A549 (cell line): ENCODE data around the gene ADPRHL1. TPM values are rescaled to one million over a fixed set of nuclear protein-coding genes. Genes with fewer than 3 reads are reported as not detected.
A peak's percentile ranks its signal among the peaks of the same experiment; 100 is the strongest.

Source experiments
- ATAC-seq, 2 experiments: fragments of 200-7000 bp in 1 of 2; fragments of >200 bp in 1 of 2; cut with Nextera tagmentation in 1 of 2; cut with Tn5 transposase in 1 of 2; 3 replicates each; pipeline versions ENCODE4 v1.8.0 to v1.9.1; 2018 to 2020; ENCODE audit warnings: mild to moderate bottlenecking in 1 of 2, moderate library complexity in 1 of 2
- CTCF ChIA-PET: fragments of 300-600 bp; sonication (Branson Sonifier 250); formaldehyde crosslinking; extraction: SDS; loops from one replicate; lab custom pipeline; 2021; ENCODE audit warnings: antibody characterized with exemption, inconsistent platforms; lab: Yijun Ruan, JAX
- POLR2A ChIA-PET: fragments of 350-600 bp; formaldehyde crosslinking; extraction: SDS; loops from one replicate; lab custom pipeline; 2021; ENCODE audit warnings: antibody characterized with exemption, inconsistent platforms; lab: Yijun Ruan, JAX
- DNase-seq, 2 experiments: peaks; one replicate each; pipeline versions ENCODE4 v3.0.0 to v3.0.0-alpha.2; 2011 to 2016; ENCODE audit warnings: low read depth in 1 of 2, low spot score in 1 of 2
- FAIRE-seq: peaks from 2 replicates; lab custom pipeline; 2011; peaks lifted over from hg19 to GRCh38; lab: Jason Lieb, UNC
- H3K27ac ChIP-seq, 2 experiments: fragments of >200 bp; sonication (Bioruptor Twin); formaldehyde crosslinking; 3 replicates each; pipeline ENCODE4 v1.5.1; 2016 to 2017
- H3K4me1 ChIP-seq: fragments of >200 bp; sonication (Bioruptor Twin); formaldehyde crosslinking; 3 replicates; pipeline ENCODE4 v1.6.1; 2016
- H3K4me2 ChIP-seq: fragments of >200 bp; sonication (Bioruptor Twin); formaldehyde crosslinking; 3 replicates; pipeline ENCODE4 v1.6.1; 2016
- H3K4me3 ChIP-seq: fragments of >200 bp; sonication (Bioruptor Twin); formaldehyde crosslinking; 3 replicates; pipeline ENCODE4 v1.5.1; 2016
- H3K9me3 ChIP-seq: fragments of >200 bp; sonication (Bioruptor Twin); formaldehyde crosslinking; 3 replicates; pipeline ENCODE4 v1.6.1; 2016
- BHLHE40 ChIP-seq: IDR thresholded peaks from 2 replicates; pipeline ENCODE4 v1.6.1; 2012; ENCODE audit warnings: low read depth, low read length, inconsistent platforms
- CBX8 ChIP-seq: fragments of 200-600 bp; sonication (generic); IDR thresholded peaks from 2 replicates; pipeline ENCODE4 v1.6.1; 2016
- CEBPB ChIP-seq, 2 experiments: fragments of >200 bp in 1 of 2; sonication (Bioruptor Twin) in 1 of 2; formaldehyde crosslinking in 1 of 2; IDR thresholded peaks; 2 replicates each; pipeline ENCODE4 v1.6.1; 2012 to 2016
- EHF ChIP-seq: fragments of 250-450 bp; sonication (Bioruptor Pico); IDR thresholded peaks from 2 replicates; pipeline ENCODE4 v1.5.0; 2020; ENCODE audit warnings: mild to moderate bottlenecking
- FOSL2 ChIP-seq, 2 experiments: fragments of 450-650 bp in 1 of 2; fragments of >200 bp in 1 of 2; sonication (Bioruptor Twin) in 1 of 2; formaldehyde crosslinking; IDR thresholded peaks; 2 replicates each; pipeline versions ENCODE4 v1.5.0 to v1.6.1; 2016 to 2020; ENCODE audit warnings: mild to moderate bottlenecking in 1 of 2, moderate library complexity in 1 of 2
- HEYL ChIP-seq: fragments of 250-450 bp; sonication (Bioruptor Pico); IDR thresholded peaks from 2 replicates; pipeline ENCODE4 v1.8.0; 2021; ENCODE audit warnings: mild to moderate bottlenecking, moderate library complexity
- HOXA7 ChIP-seq: fragments of 250-450 bp; sonication (Bioruptor Pico); IDR thresholded peaks from 2 replicates; pipeline ENCODE4 v1.5.0; 2020; ENCODE audit warnings: mild to moderate bottlenecking, moderate library complexity
- HOXB5 ChIP-seq: fragments of 250-450 bp; sonication (Bioruptor Pico); IDR thresholded peaks from 2 replicates; pipeline ENCODE4 v1.5.0; 2020; ENCODE audit warnings: mild to moderate bottlenecking, moderate library complexity
- JUN ChIP-seq, 2 experiments: fragments of >200 bp; sonication (Bioruptor Twin); formaldehyde crosslinking; IDR thresholded peaks; 2 replicates in 1 of 2; 3 replicates in 1 of 2; pipeline ENCODE4 v1.6.1; 2016 to 2017
- KDM1A ChIP-seq: fragments of 200-600 bp; sonication (generic); IDR thresholded peaks from 2 replicates; pipeline ENCODE4 v1.6.1; 2016; ENCODE audit warnings: low read depth, mild to moderate bottlenecking
- MAZ ChIP-seq: fragments of 150-350 bp; IDR thresholded peaks from 2 replicates; pipeline ENCODE4 v1.6.1; 2014; ENCODE audit warnings: antibody characterized with exemption, low read depth, low read length, borderline replicate concordance
- PHF8 ChIP-seq: fragments of 200-600 bp; sonication (generic); IDR thresholded peaks from 2 replicates; pipeline ENCODE4 v1.6.1; 2016; ENCODE audit warnings: low read depth, mild to moderate bottlenecking, antibody characterized with exemption, moderate library complexity, borderline replicate concordance
- POLR2A ChIP-seq: IDR thresholded peaks from 2 replicates; pipeline ENCODE4 v1.6.1; 2012; ENCODE audit warnings: mild to moderate bottlenecking, low read length
- POLR2AphosphoS2 ChIP-seq: conservative IDR thresholded peaks from 2 replicates; pipeline ENCODE4 v1.6.1; 2012; ENCODE audit warnings: low read length, improper control_type of control experiment, inconsistent platforms
- RAD21 ChIP-seq, 2 experiments: fragments of >200 bp in 1 of 2; sonication (Bioruptor Twin) in 1 of 2; formaldehyde crosslinking in 1 of 2; IDR thresholded peaks in 1 of 2; conservative IDR thresholded peaks in 1 of 2; 2 replicates in 1 of 2; 3 replicates in 1 of 2; pipeline ENCODE4 v1.6.1; 2012 to 2018; ENCODE audit warnings: inconsistent platforms in 1 of 2
- RFX5 ChIP-seq: fragments of 450-650 bp; IDR thresholded peaks from 2 replicates; pipeline ENCODE4 v1.7.1; 2014; ENCODE audit warnings: antibody characterized with exemption, mild to moderate bottlenecking, moderate library complexity
- ZFP36 ChIP-seq: fragments of 450-650 bp; IDR thresholded peaks from 2 replicates; pipeline ENCODE4 v1.6.1; 2014; ENCODE audit warnings: borderline replicate concordance; ENCODE audit not compliant: partially characterized antibody
- WGBS: methylation state at CpG from one replicate; pipeline ENCODE4 v1.1.6; 2017; ENCODE audit errors: missing lambda C conversion rate; 5-methylcytosine and 5-hydroxymethylcytosine counted together
- polyA plus RNA-seq, 4 experiments: library from polyadenylated mRNA; depleted of rRNA in 3 of 4; stranded (reverse); fragments of >200 nt; fragmentation: RNase III in 1 of 4; extraction: RNeasy Plus Mini Kit Qiagen cat#74134 plus additional on column Dnase treatment in 1 of 4; gene quantifications; 2 replicates in 3 of 4; 3 replicates in 1 of 4; pipeline ENCODE4 v1.2.3, GENCODE V29; 2011 to 2017
- TF ChIP-seq, protein P1 (sequence below): fragments of >200 bp; sonication (Bioruptor Twin); formaldehyde crosslinking; IDR thresholded peaks from 3 replicates; pipeline ENCODE4 v1.6.1; 2016
- TF ChIP-seq, protein P2 (sequence below): IDR thresholded peaks from 2 replicates; pipeline ENCODE4 v1.6.1; 2012
- TF ChIP-seq, protein P3 (sequence below): fragments of 200-600 bp; sonication (generic); IDR thresholded peaks from 2 replicates; pipeline ENCODE4 v1.6.1; 2016; ENCODE audit warnings: antibody characterized with exemption, mild to moderate bottlenecking, moderate library complexity
- TF ChIP-seq, protein P4 (sequence below): fragments of >200 bp; sonication (Bioruptor Twin); formaldehyde crosslinking; IDR thresholded peaks from 3 replicates; pipeline ENCODE4 v1.5.1; 2016

Gene ADPRHL1
- polyA plus RNA-seq, 2 of the 4 experiments (the other 2 are of a cell fraction), result 11.0 to 11.4 TPM

DNA sequence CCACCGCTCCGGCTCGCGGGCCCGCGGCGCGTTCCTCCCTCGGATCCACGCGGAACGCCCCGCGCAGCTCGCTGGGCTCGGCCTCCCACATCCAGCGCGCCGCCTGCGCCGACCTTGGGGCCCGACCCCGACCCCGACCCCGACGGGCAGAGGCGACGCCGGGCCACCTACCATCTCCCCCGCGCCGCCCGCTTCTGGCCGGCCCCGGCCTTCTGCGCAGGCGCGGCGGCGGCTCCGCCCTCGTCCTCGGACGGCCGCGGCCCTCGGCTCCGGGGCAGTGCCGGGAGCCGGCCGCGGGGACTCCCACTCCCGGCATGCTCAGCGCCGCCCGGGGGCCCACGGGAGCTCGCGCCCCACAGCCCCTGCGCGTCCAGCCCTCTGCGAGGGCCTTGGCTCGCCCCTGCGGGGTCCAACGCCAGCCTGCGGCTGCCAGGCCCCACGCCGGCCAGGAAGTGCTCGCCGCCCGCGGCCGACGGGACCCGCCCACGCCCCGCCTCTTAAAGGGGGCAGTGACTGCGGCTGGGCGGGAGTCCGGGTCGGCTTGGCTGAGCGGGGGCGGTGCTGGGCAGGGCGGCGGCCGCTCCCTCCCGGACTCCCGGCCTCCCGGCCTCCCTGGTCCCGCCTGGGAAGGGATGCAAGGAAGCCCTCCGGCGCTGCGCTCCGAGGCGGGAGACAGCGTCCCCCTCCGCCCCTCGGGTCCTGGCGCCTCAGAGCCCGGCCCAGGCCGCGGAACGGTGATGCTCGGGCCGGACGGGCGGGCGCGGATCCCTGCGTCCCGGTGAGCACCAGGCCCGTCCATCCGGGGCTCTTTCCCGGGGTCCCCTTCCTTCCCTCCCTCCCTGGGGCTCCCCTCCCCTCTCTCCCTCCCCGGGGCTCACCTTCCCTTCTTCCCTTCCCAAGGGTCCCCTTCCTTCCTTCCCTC, 37.5 kb upstream of the ADPRHL1 start, which contains the start of gene DCUN1D2:
DCUN1D2 (minus strand) TSS at position 216 of the 922 bp plus-strand sequence; CDS start at position 174, 42 bp downstream.
- Histone ChIP-seq H3K4me1 (peaks cover 37% of the 10 kb centered on the region), H3K4me2 (peak within 1 kb of the TSS; percentile 95), H3K9me3 (no peaks in the 10 kb centered on the region), H3K27ac (peak within 1 kb of the TSS; percentile 92 to 98), H3K4me3 (peak within 1 kb of the TSS; percentile 89)
- ChIA-PET POLR2A (interaction anchor here (0.6 to 1.2 kb wide), 3 partner anchors 33 to 59 kb away, joined by 3 to 4 read pairs (median 3); no protein-coding TSS in a partner anchor), CTCF (no interaction called here)
- peak; percentile 76 to 90 for DNase-seq
- peak; percentile 83 to 93 for ATAC-seq
- TF ChIP-seq, protein P1, sequence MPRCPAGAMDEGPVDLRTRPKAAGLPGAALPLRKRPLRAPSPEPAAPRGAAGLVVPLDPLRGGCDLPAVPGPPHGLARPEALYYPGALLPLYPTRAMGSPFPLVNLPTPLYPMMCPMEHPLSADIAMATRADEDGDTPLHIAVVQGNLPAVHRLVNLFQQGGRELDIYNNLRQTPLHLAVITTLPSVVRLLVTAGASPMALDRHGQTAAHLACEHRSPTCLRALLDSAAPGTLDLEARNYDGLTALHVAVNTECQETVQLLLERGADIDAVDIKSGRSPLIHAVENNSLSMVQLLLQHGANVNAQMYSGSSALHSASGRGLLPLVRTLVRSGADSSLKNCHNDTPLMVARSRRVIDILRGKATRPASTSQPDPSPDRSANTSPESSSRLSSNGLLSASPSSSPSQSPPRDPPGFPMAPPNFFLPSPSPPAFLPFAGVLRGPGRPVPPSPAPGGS, result peak; percentile 46; the same call in 1 of the 3 replicates
- TF ChIP-seq ZFP36 (no peak), PHF8 (peak; percentile 65; the same call in 1 of the 2 replicates), JUN (IDR thresholded peaks at IDR 0.05) (peak in 1 of 2 experiments; percentile 77; a peak in 3 of 5 replicates), HOXB5 (0 out of 2 replicates have a peak, but pooled peaks have one; percentile 59), BHLHE40 (no peak), EHF (CRISPR knock-in tag) (0 out of 2 replicates have a peak, but pooled peaks have one; percentile 43), POLR2A (peak; percentile 66)
- TF ChIP-seq, protein P2, sequence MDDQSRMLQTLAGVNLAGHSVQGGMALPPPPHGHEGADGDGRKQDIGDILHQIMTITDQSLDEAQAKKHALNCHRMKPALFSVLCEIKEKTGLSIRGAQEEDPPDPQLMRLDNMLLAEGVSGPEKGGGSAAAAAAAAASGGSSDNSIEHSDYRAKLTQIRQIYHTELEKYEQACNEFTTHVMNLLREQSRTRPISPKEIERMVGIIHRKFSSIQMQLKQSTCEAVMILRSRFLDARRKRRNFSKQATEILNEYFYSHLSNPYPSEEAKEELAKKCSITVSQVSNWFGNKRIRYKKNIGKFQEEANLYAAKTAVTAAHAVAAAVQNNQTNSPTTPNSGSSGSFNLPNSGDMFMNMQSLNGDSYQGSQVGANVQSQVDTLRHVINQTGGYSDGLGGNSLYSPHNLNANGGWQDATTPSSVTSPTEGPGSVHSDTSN, result no peak
- TF ChIP-seq, protein P3, sequence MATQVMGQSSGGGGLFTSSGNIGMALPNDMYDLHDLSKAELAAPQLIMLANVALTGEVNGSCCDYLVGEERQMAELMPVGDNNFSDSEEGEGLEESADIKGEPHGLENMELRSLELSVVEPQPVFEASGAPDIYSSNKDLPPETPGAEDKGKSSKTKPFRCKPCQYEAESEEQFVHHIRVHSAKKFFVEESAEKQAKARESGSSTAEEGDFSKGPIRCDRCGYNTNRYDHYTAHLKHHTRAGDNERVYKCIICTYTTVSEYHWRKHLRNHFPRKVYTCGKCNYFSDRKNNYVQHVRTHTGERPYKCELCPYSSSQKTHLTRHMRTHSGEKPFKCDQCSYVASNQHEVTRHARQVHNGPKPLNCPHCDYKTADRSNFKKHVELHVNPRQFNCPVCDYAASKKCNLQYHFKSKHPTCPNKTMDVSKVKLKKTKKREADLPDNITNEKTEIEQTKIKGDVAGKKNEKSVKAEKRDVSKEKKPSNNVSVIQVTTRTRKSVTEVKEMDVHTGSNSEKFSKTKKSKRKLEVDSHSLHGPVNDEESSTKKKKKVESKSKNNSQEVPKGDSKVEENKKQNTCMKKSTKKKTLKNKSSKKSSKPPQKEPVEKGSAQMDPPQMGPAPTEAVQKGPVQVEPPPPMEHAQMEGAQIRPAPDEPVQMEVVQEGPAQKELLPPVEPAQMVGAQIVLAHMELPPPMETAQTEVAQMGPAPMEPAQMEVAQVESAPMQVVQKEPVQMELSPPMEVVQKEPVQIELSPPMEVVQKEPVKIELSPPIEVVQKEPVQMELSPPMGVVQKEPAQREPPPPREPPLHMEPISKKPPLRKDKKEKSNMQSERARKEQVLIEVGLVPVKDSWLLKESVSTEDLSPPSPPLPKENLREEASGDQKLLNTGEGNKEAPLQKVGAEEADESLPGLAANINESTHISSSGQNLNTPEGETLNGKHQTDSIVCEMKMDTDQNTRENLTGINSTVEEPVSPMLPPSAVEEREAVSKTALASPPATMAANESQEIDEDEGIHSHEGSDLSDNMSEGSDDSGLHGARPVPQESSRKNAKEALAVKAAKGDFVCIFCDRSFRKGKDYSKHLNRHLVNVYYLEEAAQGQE, result no peak
- WGBS, result 0% methylated on average over 11 of the region's 115 CpGs
- FAIRE-seq, result no peak

DNA sequence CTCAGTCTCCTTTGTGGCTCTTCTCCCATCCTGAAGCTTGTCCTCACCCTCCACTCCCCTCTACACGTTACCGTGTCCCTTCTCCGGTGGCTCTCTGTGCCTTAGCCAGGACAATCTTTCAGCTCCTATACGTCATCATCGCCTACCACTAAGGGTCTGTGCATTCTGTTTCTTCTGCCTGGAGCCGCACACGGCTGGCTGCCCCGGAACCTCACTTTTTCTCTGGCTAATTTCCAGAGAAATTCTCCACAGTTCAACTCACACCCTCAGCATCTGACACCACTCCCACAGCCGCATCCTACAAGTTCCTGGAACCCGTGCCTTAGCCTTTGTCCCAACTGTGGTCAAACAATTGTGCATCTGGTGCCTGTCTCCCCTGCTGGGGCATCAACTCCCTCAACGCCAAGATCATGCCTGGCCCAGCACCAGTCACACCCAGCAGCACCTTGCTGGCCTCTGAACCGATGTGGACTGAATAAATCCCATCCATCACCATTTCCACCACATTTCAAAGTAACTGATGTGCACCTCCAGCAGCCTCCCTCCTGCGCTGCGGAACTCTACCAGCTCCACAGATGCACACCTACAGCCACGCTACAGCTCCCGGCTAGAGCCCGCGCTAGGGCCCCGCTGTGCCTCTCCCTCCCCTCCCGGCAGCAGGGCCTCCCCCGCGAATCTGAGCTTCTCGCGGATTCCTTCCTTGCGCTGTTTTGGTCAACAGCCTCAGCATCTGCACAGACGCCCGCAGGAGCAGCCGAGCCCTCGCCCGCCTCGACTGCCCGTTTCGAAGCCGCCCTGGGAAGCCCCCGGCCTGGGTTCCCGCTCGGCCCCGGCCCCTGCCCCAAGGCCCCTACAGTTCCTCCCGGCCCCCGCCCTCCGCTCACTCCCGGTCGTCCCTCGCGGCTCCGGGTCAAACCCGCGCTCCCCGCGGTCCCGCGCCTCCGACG, 36.5 kb upstream of the ADPRHL1 start:
- Histone ChIP-seq H3K4me1 (peaks cover 36% of the 10 kb centered on the region), H3K27ac (peak overlapping the region; percentile 92 to 98), H3K4me3 (peak overlapping the region; percentile 89), H3K4me2 (peak overlapping the region; percentile 95), H3K9me3 (no peaks in the 10 kb centered on the region)
- FAIRE-seq (no peak), DNase-seq (peak in 1 of 2 experiments; percentile 12), ATAC-seq (peak; percentile 8 to 27)
- POLR2A ChIA-PET, result interaction anchor here (1.2 kb wide), 1 partner anchor 41 kb away, joined by 3 read pairs; no protein-coding TSS in a partner anchor
- WGBS, result 52% methylated on average over 12 of the region's 54 CpGs
- CTCF ChIA-PET, result no interaction called here
- TF ChIP-seq, protein P4, sequence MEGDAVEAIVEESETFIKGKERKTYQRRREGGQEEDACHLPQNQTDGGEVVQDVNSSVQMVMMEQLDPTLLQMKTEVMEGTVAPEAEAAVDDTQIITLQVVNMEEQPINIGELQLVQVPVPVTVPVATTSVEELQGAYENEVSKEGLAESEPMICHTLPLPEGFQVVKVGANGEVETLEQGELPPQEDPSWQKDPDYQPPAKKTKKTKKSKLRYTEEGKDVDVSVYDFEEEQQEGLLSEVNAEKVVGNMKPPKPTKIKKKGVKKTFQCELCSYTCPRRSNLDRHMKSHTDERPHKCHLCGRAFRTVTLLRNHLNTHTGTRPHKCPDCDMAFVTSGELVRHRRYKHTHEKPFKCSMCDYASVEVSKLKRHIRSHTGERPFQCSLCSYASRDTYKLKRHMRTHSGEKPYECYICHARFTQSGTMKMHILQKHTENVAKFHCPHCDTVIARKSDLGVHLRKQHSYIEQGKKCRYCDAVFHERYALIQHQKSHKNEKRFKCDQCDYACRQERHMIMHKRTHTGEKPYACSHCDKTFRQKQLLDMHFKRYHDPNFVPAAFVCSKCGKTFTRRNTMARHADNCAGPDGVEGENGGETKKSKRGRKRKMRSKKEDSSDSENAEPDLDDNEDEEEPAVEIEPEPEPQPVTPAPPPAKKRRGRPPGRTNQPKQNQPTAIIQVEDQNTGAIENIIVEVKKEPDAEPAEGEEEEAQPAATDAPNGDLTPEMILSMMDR, result no peak
- TF ChIP-seq FOSL2 (IDR thresholded peaks at IDR 0.05), result no peak
- TF ChIP-seq FOSL2 (CRISPR knock-in tag; IDR thresholded peaks at IDR 0.05), result no peak
- TF ChIP-seq, protein P1, result no peak
- TF ChIP-seq KDM1A, result no peak
- no peak for TF ChIP-seq CEBPB (IDR thresholded peaks at IDR 0.05)
- TF ChIP-seq, protein P2, result no peak
- TF ChIP-seq HOXA7, result no peak
- no peak for TF ChIP-seq HEYL (CRISPR knock-in tag)
- TF ChIP-seq RAD21 (conservative IDR thresholded peaks at IDR 0.05 in 1 of 2, IDR thresholded peaks at IDR 0.05 in 1 of 2), result no peak
- TF ChIP-seq CBX8, result no peak
- no peak for TF ChIP-seq RFX5
- TF ChIP-seq MAZ, result no peak
- TF ChIP-seq POLR2AphosphoS2, result no peak
